CD4-positive, alpha-beta T cell treated with Interleukin-17A for 1 hour (primary cell): ENCODE results near the gene CTSW.

Source experiments
- DNase-seq: peaks from one replicate; pipeline ENCODE4 v3.0.0-alpha.2; 2020

Gene CTSW

DNA sequence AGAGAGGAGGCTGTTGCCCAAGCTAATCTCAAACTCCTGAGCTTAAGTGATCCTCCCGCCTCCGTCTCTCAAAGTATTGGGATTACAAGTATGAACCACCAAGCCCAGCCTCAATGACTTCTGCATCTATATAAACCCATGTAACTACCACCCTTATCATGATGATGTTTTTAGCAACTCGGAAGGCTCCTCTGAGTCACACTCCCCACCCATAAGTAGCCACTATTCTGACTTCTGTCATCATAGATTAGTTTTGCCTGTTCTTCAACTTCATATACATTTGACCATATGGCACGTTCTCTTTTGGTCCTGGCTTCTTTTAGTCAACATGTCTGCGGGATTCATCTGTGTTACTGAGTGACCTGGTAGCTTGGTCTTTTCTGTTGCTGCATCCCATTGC, 27.0 kb downstream of the CTSW start:
- DNase-seq, result no peak

DNA sequence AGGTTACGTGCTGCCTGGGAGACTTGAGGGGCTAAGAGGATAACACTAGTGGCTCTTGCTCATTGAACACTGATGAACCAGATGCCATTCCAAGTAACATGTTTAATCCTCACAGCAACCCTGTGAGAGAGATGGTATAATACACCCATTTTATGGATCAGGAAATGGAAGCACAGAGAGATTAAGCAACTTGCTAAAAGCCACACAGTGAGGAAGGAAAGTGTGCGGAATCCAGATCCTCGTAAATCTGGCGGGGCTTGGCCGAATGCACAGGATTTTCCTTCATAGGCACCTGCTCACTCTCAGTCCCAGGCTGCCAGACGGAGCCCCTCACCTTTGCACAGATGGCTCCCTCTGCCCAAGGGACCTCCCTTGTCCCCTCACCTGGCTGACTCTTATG, 28.2 kb downstream of the CTSW start:
- no peak for DNase-seq

DNA sequence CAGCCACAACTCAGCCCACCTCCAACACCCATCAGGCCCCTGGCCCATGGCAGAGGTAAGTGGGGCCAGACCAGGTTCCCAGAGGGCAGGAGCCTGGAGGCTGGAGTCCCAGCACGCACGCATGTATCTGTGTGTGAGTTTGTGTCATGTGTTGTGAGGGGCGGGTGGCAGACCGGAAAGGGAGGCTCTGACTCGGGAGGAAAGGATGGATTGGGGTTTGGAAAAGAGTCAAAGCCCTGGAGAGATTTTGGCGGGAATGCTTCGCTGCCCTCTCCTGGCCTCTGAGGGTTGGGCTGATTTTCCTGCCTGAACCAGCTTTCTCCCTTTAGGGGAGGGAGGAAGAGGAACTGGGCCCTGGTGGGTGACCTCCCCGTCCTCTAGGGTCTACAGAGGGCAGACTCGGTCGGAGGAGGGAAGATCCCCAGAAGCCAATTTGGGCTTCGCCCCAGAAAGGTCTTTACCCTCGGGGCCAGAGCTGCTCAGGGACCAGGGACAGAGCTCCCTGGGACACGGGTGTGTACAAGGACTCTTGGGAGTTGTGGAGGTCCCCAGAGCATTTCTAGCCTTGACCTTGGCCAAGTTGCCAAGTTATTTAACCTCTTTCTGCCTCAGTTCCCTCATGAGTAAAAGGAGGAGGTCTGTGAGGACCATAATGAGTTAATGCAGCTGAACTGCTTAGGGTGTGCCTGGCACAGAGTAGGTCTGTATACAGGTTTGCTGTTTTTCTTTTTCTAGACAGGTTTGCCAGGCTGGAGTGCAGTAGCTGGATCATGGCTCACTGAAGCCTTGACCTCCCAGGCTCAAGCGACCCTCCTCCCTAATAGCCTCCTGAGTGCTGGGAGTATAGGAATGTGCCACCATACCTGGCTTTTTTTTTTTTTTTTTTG, 32.3 kb downstream of the CTSW start:
- DNase-seq, result no peak

DNA sequence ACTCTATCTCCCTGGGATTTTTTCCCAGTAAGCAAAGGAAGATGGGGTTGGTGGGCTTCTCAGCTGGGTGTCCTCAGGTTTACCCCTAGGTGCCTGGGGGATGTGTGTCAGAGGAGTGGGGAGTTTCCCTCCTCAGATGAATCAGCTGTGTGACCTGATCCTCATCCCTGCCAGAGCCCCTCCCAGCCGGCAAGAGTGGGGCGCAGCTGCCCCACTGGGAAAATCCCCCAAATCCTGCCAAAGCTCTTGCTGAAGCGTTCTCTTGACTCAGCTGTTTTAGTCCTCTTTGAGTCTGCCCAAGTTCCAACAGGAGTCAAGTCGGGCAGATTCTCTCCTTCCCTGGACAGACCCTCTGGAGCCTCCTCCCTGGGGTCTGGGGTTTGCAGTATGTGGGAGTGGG, 33.2 kb downstream of the CTSW start:
- no peak for DNase-seq

DNA sequence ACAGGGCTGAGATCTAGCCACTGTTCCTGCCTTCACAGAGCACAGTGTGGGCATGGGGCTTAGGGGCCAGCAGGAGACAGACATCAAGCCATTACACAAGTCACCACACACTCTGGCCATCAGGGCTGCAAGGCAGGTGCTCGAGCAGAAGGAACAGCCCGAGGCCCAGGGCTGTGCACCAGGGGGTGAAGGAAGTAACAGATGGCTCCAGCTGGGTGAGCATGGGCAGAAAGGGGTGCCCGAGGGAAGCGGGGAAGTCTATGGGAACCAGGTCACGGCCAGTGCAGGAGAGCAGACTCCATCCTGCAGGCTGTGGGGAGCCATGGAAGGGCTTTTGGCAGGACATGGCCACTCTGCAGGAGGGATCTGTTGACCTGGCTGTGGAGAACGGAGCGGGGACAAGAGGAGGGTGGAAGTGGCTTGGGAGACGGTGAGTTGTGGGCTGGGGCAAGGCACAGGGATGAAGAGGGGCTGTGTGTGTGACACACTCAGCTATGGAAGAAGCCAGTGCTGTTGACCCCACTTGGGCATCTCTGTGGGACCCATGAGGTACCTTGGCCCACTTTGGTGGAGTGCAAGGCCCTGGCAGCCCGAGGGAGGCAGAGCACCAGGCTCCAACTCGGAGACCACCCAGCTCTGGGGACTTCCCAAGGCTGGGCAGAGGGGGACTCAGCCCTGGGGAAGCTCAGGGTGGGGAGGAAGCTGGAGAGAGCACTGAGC, 35.6 kb downstream of the CTSW start:
- DNase-seq, result no peak

DNA sequence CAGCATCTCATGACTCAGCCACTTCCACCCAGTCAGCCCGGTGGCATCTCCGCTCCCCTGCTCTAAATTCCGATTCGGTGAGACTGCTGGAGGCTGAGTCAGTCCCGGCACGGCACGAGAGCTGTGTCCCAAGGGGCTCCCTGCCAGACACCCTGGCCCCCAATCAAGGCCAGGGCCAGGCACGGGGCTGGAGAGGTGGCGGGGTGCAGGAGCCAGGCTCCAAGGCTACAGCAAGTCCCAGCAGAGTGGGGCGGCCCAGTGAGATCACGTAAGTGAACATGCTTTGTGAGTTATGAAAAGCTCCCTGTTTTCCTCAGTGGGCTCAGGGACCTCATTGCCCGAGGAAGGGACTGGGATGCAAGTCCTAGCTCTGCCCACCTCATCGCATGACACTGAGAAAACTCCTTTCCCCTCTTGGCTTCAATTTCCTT, 36.2 kb downstream of the CTSW start:
- no peak for DNase-seq

DNA sequence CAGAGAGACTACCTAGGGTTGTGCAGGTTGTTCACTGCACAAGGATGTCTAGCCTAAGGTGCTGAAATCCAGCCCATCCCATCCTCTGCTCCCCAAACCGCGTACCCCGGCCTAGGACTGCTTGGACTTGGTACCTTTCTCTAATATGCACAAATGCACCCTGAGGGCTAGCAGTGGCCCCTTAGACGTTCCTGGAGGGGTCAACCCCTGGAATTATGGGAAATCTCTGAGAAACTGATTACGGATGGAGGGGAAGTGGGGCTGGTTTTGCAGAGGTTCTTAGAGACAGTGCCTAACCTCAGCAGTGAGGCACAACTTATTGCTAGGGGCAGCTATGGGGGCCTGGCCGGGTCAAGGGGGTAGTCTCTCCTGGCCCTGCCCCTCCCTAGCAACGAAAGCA, 36.8 kb downstream of the CTSW start:
- no peak for DNase-seq

DNA sequence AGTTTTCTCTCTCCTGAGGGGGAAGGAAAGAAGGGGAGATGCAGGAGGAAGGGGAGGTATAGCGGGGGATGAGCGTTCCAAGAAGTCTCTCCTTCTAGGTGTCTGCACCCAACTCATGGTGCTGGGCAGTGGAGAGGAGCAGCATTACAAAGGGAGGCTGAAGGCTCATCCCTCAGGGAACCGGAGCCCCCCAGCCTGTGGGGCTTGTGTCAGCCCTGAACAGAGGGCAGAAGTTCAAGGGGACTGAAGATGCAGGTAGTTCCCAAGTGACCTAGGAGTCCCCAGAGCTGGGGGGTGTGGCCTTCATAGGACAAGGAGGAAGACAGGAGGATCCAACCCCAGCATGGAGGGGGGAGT, 37.4 kb downstream of the CTSW start:
- no peak for DNase-seq

DNA sequence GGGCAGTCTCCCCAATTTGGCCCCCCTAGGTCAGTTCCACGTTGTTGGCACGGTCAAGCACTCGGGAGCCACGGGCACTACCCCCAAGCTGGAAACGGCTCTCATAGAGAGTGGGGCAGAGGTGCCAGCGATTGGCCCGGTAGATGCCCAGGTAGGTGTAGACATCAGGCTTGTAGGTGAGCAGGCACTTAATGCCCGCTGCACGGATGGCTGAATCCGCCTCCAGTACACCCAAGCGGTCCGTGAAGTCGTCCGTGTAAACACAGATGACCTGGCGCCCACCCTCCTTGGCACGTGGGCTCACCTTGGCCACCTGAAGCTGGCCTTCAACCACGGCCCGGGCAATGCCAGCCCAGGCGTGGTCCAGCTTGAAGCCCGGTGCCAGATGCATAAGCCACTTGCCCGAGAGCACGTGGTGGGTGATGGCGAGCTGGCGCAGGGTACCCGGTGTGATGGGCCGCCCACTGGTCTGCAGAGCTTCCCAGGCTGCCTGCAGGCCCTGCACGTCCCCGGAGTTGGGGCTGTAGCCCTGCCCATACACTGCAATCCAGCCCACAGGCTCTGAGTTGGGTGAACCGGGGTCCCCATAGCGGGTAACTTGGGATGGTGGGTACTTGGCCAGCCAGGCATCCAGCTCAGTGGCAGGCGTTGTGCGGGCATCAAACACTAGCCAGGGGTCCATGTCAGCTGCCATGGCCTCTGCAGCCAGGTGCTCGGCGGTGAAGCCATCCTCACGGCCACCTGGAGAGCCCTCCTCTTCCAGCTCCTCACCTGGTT, 38.0 kb downstream of the CTSW start:
- DNase-seq, result no peak

DNA sequence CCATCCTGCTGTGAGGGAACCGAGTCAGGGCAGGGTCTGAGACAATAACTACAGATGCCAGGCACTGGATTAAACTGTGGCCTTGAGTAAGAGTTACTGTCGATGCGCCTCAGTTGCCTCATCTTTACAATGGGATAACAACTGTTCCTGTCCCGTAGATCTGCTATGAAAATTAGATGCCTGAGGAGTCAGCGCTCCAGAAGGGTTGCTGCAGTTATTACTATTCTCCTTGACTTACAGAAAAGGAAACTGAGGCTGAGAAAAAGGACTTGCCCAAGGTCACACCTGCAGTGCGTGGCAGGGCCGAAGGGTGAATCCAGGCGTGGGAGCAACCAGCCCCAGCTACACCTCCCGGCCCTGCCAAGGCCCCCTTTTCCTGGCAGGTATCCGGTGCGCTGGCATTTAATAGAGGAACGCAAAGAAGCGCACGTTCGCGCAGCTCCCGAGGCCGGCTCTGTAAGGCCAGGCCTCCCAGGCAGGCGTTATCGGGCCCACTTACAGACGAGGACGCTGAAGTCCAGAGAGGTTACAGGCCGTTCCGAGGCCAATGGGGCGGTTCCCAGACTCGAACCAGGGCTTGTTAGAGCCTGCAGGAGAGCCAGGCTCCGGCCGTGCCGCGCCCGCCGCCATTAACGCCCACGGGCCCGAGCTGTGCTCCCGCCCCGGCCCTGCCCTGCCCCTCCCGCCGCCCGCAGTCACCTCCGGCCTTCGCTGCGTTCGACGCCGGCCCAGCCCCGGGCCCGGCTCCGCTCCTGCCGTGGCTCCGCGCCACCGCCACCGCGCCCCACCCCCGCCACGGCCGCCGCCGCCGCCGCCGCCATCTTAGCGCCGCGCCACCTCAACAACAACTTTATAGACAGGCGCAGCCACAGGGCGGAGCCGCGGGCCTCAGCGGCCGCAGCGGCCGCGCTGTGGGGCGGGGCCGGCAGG, 38.8 kb downstream of the CTSW start, which contains the start of gene C11orf68:
Gene C11orf68, minus strand, starts transcription at position 852 of the 930 bp plus-strand sequence. Its CDS starts 31 bp downstream, at position 821.
- DNase-seq, result no peak

DNA sequence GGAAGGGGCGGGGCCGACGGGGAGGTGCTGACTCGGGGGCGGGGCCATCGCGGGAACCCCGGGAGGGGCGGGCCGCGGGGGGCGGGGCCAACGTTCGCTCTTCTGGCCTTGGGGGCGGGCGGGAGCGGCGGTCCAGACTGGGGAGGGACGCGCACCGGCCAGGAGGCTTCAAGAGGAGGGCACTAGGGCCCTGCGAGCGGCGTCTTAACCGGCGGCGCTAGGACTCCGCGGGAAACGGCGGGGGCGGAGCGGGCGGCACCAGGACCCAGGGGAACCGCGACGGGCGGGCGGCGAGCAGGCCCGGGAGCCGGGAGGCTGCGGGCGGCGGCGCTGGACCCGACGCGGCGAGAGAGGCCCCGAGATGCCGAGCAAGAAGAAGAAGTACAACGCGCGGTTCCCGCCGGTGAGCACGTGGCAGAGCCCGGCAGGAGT, 39.5 kb downstream of the CTSW start, which contains the start of gene DRAP1:
Gene DRAP1, plus strand, starts transcription at position 286 of the 432 bp plus-strand sequence. Its CDS starts 76 bp downstream, at position 362.
- peak; percentile 98 for DNase-seq

DNA sequence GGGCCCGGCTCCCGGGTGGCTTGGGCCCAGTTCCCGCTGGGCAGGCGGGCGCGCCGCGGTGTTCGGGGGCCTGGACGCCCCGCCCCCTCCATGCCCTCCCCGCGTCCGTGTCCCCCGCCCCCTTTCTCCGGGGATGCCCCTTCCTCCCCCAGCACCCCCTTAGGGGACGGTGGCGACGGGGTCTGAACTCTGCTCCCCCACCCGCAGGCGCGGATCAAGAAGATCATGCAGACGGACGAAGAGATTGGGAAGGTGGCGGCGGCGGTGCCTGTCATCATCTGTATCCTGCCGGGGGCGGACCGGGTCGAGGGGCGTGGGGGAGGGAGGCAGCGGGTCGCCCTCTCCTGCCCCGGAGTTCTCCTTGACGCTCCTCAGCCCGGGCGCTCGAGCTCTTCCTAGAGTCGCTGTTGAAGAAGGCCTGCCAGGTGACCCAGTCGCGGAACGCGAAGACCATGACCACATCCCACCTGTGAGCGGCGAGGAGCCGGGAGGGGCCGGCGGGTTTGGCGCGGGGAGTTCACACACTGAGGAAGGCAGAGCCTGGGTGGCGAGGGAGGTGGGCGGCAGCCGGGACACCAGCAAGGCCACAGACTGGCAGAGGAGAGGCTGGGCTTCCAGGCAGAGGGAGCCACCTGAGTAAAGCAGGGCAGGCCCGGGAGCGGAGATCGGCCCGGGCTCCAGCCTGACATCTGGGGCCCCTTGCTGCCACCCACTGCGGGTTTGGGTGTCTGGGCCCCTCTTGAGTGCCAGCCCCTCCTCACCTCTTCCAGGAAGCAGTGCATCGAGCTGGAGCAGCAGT, 40.1 kb downstream of the CTSW start:
- DNase-seq, result peak; percentile 66

DNA sequence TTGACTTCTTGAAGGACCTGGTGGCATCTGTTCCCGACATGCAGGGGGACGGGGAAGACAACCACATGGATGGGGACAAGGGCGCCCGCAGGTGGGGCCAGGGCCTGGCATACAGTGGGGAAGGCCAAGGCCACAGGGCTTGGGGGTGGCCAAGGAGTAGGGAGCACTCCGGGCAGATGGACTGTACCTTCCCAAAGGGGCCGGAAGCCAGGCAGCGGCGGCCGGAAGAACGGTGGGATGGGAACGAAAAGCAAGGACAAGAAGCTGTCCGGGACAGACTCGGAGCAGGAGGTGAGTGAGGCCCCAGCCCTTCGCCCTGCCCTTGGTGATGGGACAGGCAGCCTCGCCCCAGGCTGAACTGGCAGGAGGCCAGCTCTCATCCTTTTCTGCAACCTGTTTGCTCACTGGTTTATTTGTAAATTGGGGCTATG, 40.8 kb downstream of the CTSW start:
- no peak for DNase-seq

DNA sequence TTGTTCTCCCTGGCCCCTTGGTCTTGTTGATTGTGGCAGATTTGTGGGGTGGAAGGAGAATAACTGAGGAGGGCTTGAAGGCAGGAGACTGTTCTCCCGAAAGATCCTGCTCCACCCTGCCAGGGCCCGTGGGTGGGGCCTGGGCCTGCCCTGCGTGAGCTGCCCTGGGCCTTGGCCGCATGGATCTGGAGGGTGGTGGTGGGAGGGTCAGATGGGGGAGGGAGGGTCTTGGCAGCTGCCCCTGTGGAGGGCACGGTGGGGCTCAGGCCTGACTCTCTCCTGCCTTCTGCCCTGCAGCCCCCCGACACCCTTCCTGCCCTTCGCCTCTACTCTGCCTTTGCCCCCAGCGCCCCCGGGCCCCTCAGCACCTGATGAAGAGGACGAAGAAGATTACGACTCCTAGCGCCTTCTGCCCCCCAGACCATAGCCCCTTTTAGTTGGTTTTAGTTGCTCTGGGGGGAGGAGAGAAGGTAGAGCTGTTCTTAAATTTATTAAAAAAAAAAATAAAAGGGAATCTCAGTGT, 41.5 kb downstream of the CTSW start:
- DNase-seq, result no peak

DNA sequence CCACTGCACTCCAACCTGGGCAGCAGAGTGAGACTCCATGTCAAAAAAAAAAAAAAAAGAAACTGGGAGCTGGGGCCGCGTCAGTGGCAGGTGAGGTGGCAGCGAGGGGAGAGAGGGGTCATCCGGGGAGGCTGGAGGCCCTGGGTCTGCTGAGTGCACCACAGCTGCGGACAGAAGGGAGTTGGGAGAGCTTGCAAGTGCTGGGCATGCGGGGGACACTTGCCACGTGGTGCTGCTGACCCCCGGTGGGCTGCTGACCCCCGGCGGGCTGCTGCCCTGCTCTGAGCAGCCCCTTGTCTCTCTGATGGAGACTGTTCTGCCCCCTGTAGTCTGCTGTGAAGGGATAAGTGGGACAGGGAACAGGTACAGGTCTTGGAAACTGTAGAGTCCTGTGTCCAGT, 42.2 kb downstream of the CTSW start:
- no peak for DNase-seq

DNA sequence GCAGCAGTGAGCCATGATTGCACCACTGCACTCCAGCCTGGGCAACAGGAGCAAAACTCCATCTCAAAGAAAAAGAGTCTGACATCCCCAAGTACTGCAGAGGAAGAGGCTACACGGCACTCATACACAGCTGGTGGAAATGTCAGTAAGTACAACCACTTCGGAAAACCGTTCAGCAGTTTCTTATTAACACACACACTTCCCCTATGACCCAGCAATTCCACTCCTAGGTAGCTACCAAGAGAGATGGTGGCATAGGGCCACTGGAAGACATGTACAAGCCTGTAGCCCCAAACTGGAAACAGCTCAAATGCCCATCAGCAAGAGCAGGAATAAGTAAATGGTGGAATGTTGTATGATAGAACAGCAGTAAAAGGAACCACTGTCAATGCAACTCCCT, 42.9 kb downstream of the CTSW start:
- no peak for DNase-seq

DNA sequence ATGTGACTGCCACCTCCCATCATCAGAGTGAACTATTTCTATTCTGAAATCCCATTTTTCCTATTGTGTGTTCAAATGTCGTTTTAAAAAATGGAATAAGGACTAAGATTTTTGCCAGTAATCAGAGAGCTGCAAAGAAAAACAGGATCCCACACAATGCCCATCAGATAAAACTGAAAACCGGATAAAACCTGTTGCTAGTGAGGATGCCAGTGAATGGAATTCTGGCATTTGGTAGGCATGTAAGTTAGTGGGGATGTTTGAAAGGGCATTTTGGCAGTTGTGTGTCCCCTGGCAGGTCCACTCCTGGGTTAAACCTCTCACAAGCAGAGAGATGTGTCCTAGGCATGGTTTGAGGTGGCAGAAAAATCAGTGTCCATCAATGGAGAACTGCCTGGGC, 45.8 kb downstream of the CTSW start:
- DNase-seq, result no peak

DNA sequence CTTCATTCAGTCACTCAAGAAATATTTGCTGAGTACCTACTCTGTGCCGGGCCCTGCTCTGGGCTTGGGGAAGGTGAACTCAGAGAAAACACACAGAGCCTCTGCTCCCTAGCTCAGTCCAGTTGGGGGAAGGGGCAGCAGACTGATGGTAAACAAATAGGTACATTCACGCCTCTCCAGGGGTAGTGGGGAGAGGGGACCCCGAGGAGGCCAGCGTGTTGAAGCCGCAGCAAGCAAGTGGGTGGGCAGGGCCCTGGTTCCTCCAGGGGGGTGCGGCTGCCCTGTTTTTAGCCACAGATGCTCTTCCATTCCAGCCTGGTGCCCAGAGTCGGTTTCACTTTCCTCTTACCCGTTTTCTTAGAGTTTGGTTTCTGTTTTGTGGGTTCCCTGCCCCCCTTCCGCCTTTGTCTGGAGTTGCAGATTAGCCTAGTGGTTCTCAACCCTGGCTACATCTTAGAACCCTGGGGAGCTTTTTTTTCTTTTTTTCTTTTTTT, 48.3 kb downstream of the CTSW start:
- DNase-seq, result peak; percentile 90

DNA sequence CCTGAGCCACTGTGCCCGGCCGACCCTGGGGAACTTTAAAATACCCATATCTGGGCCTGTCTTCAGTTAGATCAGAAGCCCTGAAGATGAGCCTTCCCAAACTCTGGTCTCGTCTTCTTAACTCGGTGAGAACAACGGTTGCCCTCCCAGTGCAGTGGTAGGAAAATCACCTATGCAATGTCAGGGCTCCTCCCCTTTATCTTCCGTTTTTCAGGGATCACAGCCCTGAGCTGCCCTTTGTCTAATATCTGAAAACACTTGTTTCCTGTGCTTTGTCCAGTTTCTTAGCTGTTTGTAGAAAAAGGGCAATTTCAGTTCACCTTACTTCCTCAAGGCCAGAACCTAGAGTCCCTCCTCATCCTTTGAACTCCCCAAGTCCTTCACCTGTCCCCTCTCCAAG, 49.0 kb downstream of the CTSW start:
- DNase-seq, result no peak

DNA sequence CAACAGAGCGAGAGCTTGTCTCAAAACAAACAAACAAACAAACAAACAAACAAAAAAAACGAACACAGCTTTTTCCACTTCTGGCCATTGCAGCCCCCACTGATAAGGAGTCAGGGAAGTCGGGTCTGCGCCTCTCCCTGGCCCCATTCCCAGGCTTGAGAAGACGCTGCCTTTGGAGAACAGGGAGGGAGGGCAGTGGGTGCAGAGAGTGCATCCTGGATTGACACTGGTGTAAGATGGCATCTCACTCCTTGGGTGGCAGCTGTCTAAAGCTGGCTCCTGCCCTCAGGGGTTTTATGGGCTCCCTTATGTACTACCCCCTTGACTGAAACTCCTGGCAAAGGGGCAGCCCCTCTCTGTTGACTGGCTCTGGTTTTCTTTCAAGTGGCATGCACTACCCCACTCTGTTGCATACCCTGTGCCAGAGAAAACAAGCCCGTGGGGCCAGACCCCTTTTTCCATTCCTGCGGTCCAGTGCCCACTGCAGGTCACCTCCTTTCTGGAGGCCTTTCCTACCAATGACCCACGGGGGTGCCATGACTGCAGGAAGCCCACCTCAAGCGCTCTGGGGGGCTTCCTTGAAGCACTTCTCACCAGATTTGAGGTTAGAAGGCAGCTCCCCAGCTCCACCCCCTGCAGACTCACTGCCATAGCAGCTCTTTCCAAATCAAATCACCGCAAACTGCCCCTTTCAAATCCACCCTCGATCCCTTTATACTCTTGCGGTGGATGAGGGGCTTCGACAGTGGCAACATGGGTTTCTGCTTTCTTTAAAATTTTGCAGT, 52.3 kb downstream of the CTSW start:
- DNase-seq, result no peak
